ENCODE measurements around the gene SVIL. TPM values are rescaled to one million over a fixed set of nuclear protein-coding genes. Genes with fewer than 3 reads are reported as not detected.

SVIL gene
- total RNA-seq, 3 donors from 2014 or later, result 25.8 to 69.5 (median 60.6) TPM

DNA sequence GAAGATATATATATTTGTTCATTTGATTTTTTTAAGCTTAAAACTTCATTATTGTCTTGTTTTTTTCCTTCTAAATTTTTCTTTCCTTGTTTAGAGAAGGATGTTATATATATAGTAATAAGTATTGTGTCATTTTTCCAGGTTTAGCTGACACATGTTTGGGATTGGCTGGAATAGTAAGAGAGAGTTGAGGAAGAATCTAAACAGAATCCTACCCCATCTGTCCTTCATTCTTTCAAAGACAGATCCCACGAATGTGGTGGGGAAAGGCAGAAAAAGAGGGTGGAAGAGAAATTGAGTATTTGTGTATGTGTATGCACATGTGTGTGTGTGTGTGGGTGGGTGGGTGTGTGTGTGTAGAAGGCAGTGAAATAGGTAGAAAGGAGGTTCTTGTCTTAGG, 132.4 kb downstream of the SVIL start:
- TF ChIP-seq, protein P1, sequence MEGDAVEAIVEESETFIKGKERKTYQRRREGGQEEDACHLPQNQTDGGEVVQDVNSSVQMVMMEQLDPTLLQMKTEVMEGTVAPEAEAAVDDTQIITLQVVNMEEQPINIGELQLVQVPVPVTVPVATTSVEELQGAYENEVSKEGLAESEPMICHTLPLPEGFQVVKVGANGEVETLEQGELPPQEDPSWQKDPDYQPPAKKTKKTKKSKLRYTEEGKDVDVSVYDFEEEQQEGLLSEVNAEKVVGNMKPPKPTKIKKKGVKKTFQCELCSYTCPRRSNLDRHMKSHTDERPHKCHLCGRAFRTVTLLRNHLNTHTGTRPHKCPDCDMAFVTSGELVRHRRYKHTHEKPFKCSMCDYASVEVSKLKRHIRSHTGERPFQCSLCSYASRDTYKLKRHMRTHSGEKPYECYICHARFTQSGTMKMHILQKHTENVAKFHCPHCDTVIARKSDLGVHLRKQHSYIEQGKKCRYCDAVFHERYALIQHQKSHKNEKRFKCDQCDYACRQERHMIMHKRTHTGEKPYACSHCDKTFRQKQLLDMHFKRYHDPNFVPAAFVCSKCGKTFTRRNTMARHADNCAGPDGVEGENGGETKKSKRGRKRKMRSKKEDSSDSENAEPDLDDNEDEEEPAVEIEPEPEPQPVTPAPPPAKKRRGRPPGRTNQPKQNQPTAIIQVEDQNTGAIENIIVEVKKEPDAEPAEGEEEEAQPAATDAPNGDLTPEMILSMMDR (IDR thresholded peaks at IDR 0.05), result no peak
- TF ChIP-seq POLR2AphosphoS5 (IDR thresholded peaks at IDR 0.05) (no peak), POLR2A (IDR thresholded peaks at IDR 0.05) (no peak)
- Histone ChIP-seq H3K36me3 (no peaks in the 10 kb centered on the region), H3K4me1 (no peaks in the 10 kb centered on the region), H3K27me3 (no peaks in the 10 kb centered on the region), H3K4me3 (no peak overlapping the region), H3K27ac (peak overlapping the region in 1 of 2 donors; percentile 50), H3K9me3 (no peaks in the 10 kb centered on the region)
- DNase-seq (ENCODE audit: low spot score in 2 of 2), result no peak
- intact Hi-C loops (cut with DNase I; ENCODE audit: low total_unique reads), result no loop called here

DNA sequence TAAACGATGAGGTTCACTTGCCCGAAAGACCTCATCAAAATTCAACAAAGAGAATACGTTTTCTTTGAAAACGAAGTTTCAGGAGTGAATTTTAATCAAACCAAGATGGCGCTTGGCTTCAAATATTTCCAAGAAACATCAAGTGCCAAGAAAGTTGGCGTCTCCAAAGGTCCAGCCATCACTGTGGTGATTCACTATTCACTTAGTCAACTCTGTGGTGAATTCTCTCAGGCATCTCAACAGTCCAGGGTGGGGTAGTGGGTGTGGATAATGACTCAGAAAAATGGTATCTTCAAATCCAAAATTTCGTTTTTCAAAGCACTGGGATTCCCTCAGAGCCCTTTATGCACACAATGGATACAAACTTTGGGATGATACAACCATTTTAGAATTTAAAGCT, 133.1 kb downstream of the SVIL start:
- Histone ChIP-seq H3K27ac (no peak overlapping the region), H3K36me3 (no peaks in the 10 kb centered on the region), H3K4me1 (no peaks in the 10 kb centered on the region), H3K4me3 (no peak overlapping the region), H3K27me3 (no peaks in the 10 kb centered on the region), H3K9me3 (no peaks in the 10 kb centered on the region)
- DNase-seq (ENCODE audit: low spot score in 2 of 2), result no peak
- TF ChIP-seq POLR2AphosphoS5 (IDR thresholded peaks at IDR 0.05) (no peak), POLR2A (IDR thresholded peaks at IDR 0.05) (no peak)
- TF ChIP-seq, protein P1 (IDR thresholded peaks at IDR 0.05), result no peak
- intact Hi-C loops (cut with DNase I; ENCODE audit: low total_unique reads), result no loop called here

DNA sequence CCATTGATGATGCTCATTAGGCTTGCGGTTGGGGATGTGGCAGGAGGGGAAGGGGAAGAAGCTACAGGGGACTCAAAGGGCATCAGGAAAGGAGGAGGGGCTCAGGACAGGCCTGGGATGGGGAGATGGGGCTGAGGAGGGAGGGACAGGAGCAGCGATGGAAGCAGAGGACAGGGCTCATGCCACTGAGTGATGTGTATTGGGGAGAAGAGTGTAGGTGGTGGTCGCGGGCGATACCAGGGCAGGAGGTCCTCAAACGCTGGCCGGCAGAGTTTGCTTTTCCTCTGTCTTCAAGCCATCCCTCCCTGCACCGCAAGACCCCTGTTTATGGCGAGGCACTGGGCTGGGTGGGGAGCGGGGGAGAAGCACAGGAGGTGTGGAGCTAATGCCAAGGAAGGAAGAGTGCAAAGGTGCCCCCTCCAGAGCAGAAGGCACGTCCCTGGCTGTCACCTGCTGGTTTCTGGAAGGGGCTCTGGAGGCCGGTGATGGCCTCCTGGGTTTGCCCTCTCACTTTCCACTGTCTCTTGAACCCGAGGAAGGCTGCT, 134.7 kb downstream of the SVIL start:
- no peak for DNase-seq (ENCODE audit: low spot score in 2 of 2)
- no peaks in the 10 kb centered on the region for H3K4me1 ChIP-seq
- no peaks in the 10 kb centered on the region for H3K9me3 ChIP-seq
- intact Hi-C loops (cut with DNase I; ENCODE audit: low total_unique reads), result no loop called here
- no peaks in the 10 kb centered on the region for H3K36me3 ChIP-seq
- H3K27ac ChIP-seq, result no peak overlapping the region
- H3K27me3 ChIP-seq, result no peaks in the 10 kb centered on the region
- no peak overlapping the region for H3K4me3 ChIP-seq
- TF ChIP-seq, protein P1 (IDR thresholded peaks at IDR 0.05), result no peak
- TF ChIP-seq POLR2AphosphoS5 (IDR thresholded peaks at IDR 0.05) (no peak), POLR2A (IDR thresholded peaks at IDR 0.05) (no peak)

DNA sequence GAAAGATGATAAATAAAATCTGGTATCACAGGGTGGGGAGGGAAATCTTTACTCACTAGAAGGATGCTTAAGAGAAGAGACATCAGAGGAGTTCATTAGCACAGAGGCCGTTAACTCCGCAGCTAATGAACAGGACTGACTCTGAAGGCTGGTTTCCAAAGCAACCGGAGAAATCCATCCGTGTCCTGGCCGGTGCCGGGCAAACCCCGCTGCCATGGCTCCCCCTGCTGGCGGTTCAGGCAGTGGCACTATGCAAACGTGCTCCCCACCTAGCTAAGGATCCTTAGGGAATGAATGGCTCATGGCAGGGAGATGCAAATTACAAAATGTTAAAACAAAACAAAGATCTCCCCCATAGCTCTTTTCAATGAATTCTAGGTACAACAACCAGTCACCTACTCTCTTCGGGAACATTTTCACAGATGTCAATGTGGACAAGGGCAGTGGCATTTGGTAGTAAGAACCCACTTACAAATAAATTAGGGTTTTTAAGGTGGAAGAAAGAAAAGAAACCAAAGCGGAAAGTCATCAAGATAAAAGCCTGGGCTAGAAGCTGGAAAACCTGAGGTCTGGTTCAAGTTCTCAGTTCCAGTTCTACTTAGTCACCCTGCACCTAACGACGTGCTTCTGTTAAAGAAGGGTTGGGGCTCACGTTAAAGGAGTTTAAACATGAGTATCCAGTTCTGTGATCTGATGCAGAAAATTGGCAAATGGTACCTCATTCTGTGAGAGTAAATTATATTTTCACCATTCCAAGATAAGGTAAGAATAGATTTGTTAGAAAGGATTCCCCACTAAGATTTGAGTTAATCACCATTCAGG, 138.2 kb downstream of the SVIL start:
- Histone ChIP-seq H3K36me3 (no peaks in the 10 kb centered on the region), H3K4me3 (no peak overlapping the region), H3K27me3 (no peaks in the 10 kb centered on the region), H3K9me3 (no peaks in the 10 kb centered on the region), H3K27ac (no peak overlapping the region), H3K4me1 (no peaks in the 10 kb centered on the region)
- DNase-seq (ENCODE audit: low spot score in 2 of 2), result peak; percentile 26 to 75
- TF ChIP-seq, protein P1 (IDR thresholded peaks at IDR 0.05), result peak; percentile 77 to 85 (median 83)
- no peak for TF ChIP-seq POLR2A (IDR thresholded peaks at IDR 0.05)
- intact Hi-C loops (cut with DNase I; ENCODE audit: low total_unique reads), result no loop called here

DNA sequence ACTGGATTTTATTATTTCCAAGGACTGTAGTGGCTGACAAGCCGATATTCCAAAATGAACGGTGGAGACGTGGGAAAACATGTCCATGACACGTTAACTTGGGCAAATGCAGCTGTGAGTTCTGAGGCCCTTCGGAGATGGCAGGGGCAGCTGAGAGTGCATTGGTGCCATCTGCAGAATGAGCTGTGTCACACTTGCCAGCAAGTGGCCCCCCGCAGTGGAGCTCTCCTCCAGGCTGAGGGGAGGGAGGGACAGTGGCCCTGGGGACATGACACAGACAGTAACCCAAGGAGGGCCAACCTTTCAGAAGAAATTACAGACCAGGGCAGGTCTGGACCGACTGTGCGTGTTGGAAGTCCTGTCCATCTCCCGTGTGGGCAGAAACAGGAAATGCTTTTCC, 139.4 kb downstream of the SVIL start:
- Histone ChIP-seq H3K4me1 (no peaks in the 10 kb centered on the region), H3K4me3 (no peak overlapping the region), H3K9me3 (no peaks in the 10 kb centered on the region), H3K27ac (no peak overlapping the region), H3K27me3 (no peaks in the 10 kb centered on the region), H3K36me3 (no peaks in the 10 kb centered on the region)
- intact Hi-C loops (cut with DNase I; ENCODE audit: low total_unique reads), result no loop called here
- TF ChIP-seq, protein P1 (IDR thresholded peaks at IDR 0.05), result no peak
- TF ChIP-seq POLR2A (IDR thresholded peaks at IDR 0.05), result no peak
- no peak for TF ChIP-seq POLR2AphosphoS5 (IDR thresholded peaks at IDR 0.05)
- DNase-seq (ENCODE audit: low spot score in 2 of 2), result no peak
